A673 (cell line): ENCODE results near the gene SLC25A25. TPM values are rescaled to one million over a fixed set of nuclear protein-coding genes. Genes with fewer than 3 reads are reported as not detected.

ENCODE experiments used
- BruUV-seq: library from RNA; stranded (reverse); fragments of 400-500 nt; replicated peaks from 2 replicates; lab custom pipeline; 2021; lab: Mats Ljungman, UMichigan
- CTCF ChIA-PET: fragments of 300-600 bp; sonication (Branson Sonifier 250); formaldehyde crosslinking; loops from one replicate; lab custom pipeline; 2022; ENCODE audit warnings: antibody characterized with exemption; lab: Charles Lee
- POLR2A ChIA-PET: fragments of 300-600 bp; sonication (Branson Sonifier 250); formaldehyde crosslinking; loops from one replicate; lab custom pipeline; 2022; ENCODE audit warnings: antibody characterized with exemption; ENCODE audit not compliant: low non-redundant PET; lab: Charles Lee
- DNase-seq: peaks from one replicate; pipeline ENCODE4 v3.0.0-alpha.2; 2015; ENCODE audit warnings: low spot score
- H3K27ac ChIP-seq: fragments of 200-600 bp; sonication (generic); 2 replicates; pipeline ENCODE4 v1.5.1; 2016; ENCODE audit warnings: mixed run types, low read depth, mild to moderate bottlenecking, mixed read lengths, antibody characterized with exemption, low read length; ENCODE audit not compliant: poor library complexity, severe bottlenecking
- H3K27me3 ChIP-seq: fragments of 200-600 bp; sonication (generic); replicated peaks from 2 replicates; pipeline ENCODE4 v1.6.1; 2017; ENCODE audit warnings: mixed run types, low read depth, mild to moderate bottlenecking, mixed read lengths, antibody characterized with exemption, low read length; ENCODE audit not compliant: insufficient read depth, poor library complexity
- H3K36me3 ChIP-seq: fragments of 200-600 bp; sonication (generic); 2 replicates; pipeline ENCODE4 v1.6.1; 2016; ENCODE audit warnings: mixed run types, mild to moderate bottlenecking, mixed read lengths, antibody characterized with exemption, low read length; ENCODE audit not compliant: insufficient read depth, poor library complexity, severe bottlenecking
- H3K4me1 ChIP-seq: fragments of 200-600 bp; sonication (generic); 2 replicates; pipeline ENCODE4 v1.6.1; 2017; ENCODE audit warnings: mixed run types, mild to moderate bottlenecking, mixed read lengths, antibody characterized with exemption, low read length; ENCODE audit not compliant: insufficient read depth, poor library complexity, severe bottlenecking
- H3K4me3 ChIP-seq: fragments of 200-600 bp; sonication (generic); 2 replicates; pipeline ENCODE4 v1.5.1; 2016; ENCODE audit warnings: low read depth, mixed run types, mild to moderate bottlenecking, mixed read lengths, low read length; ENCODE audit not compliant: poor library complexity, severe bottlenecking
- H3K9me3 ChIP-seq: fragments of 200-600 bp; sonication (generic); 2 replicates; pipeline ENCODE4 v1.6.1; 2016; ENCODE audit warnings: mixed run types, low read depth, mild to moderate bottlenecking, mixed read lengths, antibody characterized with exemption, low read length; ENCODE audit not compliant: poor library complexity, severe bottlenecking
- CTCF ChIP-seq: fragments of 300-800, 200-600 bp; sonication (generic); conservative IDR thresholded peaks from 2 replicates; pipeline ENCODE4 v1.5.1; 2017; ENCODE audit warnings: low read depth, mild to moderate bottlenecking, antibody characterized with exemption, low read length, moderate library complexity, mixed read lengths
- EZH2 ChIP-seq: fragments of 200-600 bp; sonication (generic); IDR thresholded peaks from 2 replicates; pipeline ENCODE4 v1.6.1; 2017; ENCODE audit warnings: borderline replicate concordance, low read depth, mild to moderate bottlenecking, mixed read lengths, antibody characterized with exemption, low read length; ENCODE audit not compliant: poor library complexity, severe bottlenecking
- intact Hi-C: fragments of 100-400 bp; cut with micrococcal nuclease; formaldehyde crosslinking; loops from one replicate; pipeline ENCODE4 v1.10.0; 2022; ENCODE audit not compliant: unreplicated experiment
- total RNA-seq: library from RNA; stranded (reverse); gene quantifications from 2 replicates; pipeline ENCODE4 v1.2.3, GENCODE V29; 2021

SLC25A25 gene
- total RNA-seq, 1 experiment from 2014 or later = 24.7 TPM

- H3K27me3 ChIP-seq = no peaks in the 10 kb centered on the region
- ChIA-PET CTCF (interaction anchor here (0.7 kb wide), 1 partner anchor 87 kb away, joined by 3 read pairs; no protein-coding TSS in a partner anchor), POLR2A (no interaction called here)
- no peaks in the 10 kb centered on the region for H3K9me3 ChIP-seq
- intact Hi-C loops = no loop called here
- no peak for DNase-seq
- H3K27ac ChIP-seq = no peak overlapping the region
- peaks cover 13% of the 10 kb centered on the region for H3K4me1 ChIP-seq
- no peak overlapping the region for H3K4me3 ChIP-seq
- TF ChIP-seq EZH2 = no peak
- BruUV-seq = no TSS peak
- peaks cover 20% of the 10 kb centered on the region for H3K36me3 ChIP-seq
Observed at GRCh38 chr9:128124451-128124850, 56.4 kb downstream of the SLC25A25 start.

GRCh38 chr9:128124873-128125579 lies 57.0 kb downstream of the SLC25A25 start:
- Histone ChIP-seq H3K4me1 (peaks cover 13% of the 10 kb centered on the region), H3K27me3 (no peaks in the 10 kb centered on the region), H3K36me3 (peaks cover 20% of the 10 kb centered on the region), H3K9me3 (no peaks in the 10 kb centered on the region), H3K27ac (no peak overlapping the region), H3K4me3 (no peak overlapping the region)
- intact Hi-C loops = no loop called here
- POLR2A ChIA-PET = no interaction called here
- BruUV-seq = no TSS peak
- no peak for TF ChIP-seq EZH2
- peak; percentile 86 for TF ChIP-seq CTCF
- CTCF ChIA-PET = interaction anchor here (0.7 to 1.3 kb wide), 3 partner anchors 7 to 86 kb away, joined by 3 read pairs; no protein-coding TSS in a partner anchor
- peak; percentile 83 for DNase-seq

GRCh38 chr9:128125580-128126354 lies 57.7 kb downstream of the SLC25A25 start:
- Histone ChIP-seq H3K27ac (peak overlapping the region; percentile 29), H3K36me3 (peaks cover 20% of the 10 kb centered on the region), H3K9me3 (no peaks in the 10 kb centered on the region), H3K4me1 (peaks cover 13% of the 10 kb centered on the region), H3K4me3 (peak overlapping the region; percentile 95), H3K27me3 (no peaks in the 10 kb centered on the region)
- DNase-seq = no peak
- intact Hi-C loops = no loop called here
- ChIA-PET CTCF (interaction anchor here (0.6 to 1.3 kb wide), 3 partner anchors 8 to 76 kb away, joined by 3 to 4 read pairs (median 3); no protein-coding TSS in a partner anchor), POLR2A (no interaction called here)
- TF ChIP-seq CTCF (no peak), EZH2 (no peak)
- no TSS peak for BruUV-seq
